Prostate gland (tissue), 2 donors: ENCODE measurements around the gene TSHZ3. TPM values are rescaled to one million over a fixed set of nuclear protein-coding genes. Genes with fewer than 3 reads are reported as not detected.

Experiments used
- DNase-seq: peaks from one replicate; pipeline ENCODE4 v3.0.0-alpha.2; 2019; ENCODE audit warnings: low spot score
- H3K27ac ChIP-seq, 2 donors: fragments of 200-600 bp; sonication (generic); 2 replicates each; pipeline ENCODE4 v1.5.1; 2017 to 2019
- H3K27me3 ChIP-seq: fragments of 200-600 bp; sonication (generic); replicated peaks from 2 replicates; pipeline ENCODE4 v1.5.1; 2019; ENCODE audit not compliant: insufficient read depth
- H3K36me3 ChIP-seq, 2 donors: fragments of 200-600 bp; sonication (generic); 1 replicate in 1 of 2; 2 replicates in 1 of 2; pipeline versions ENCODE4 v1.5.1 to v1.8.1; 2017 to 2019
- H3K4me1 ChIP-seq: fragments of 200-600 bp; sonication (generic); replicated peaks from 2 replicates; pipeline ENCODE4 v1.5.1; 2019
- H3K4me3 ChIP-seq, 2 donors: fragments of 200-600 bp; sonication (generic); 2 replicates each; pipeline ENCODE4 v1.5.1; 2017 to 2019
- H3K9me3 ChIP-seq: fragments of 200-600 bp; sonication (generic); 2 replicates; pipeline ENCODE4 v1.5.1; 2017
- POLR2A ChIP-seq: fragments of 450-650 bp; IDR thresholded peaks from one replicate; pipeline ENCODE4 v1.6.1; 2016; ENCODE audit warnings: antibody characterized with exemption, mild to moderate bottlenecking
- POLR2AphosphoS5 ChIP-seq: sonication (generic); formaldehyde crosslinking; IDR thresholded peaks from one replicate; pipeline ENCODE4 v1.6.1; 2017; ENCODE audit warnings: antibody characterized with exemption
- WGBS: methylation state at CpG from one replicate; pipeline ENCODE4 v1.1.5; 2018; 5-methylcytosine and 5-hydroxymethylcytosine counted together
- intact Hi-C: fragments of 100-400 bp; cut with DNase I; formaldehyde crosslinking; loops from one replicate; pipeline ENCODE4 v1.14.2; 2022
- total RNA-seq, 2 donors: library from RNA; depleted of rRNA; stranded (reverse); fragments of >200 nt; gene quantifications; one replicate each; pipeline ENCODE4 v1.1.0, GENCODE V29; 2016
- TF ChIP-seq, protein P1 (sequence below), 4 experiments: fragments of 200-600 bp in 2 of 4; fragments of 450-650 bp in 2 of 4; sonication (generic) in 2 of 4; IDR thresholded peaks; 1 replicate in 3 of 4; 2 replicates in 1 of 4; pipeline ENCODE4 v1.5.1; 2016 to 2019; ENCODE audit warnings: antibody characterized with exemption in 4 of 4, mild to moderate bottlenecking in 2 of 4, moderate library complexity in 2 of 4

The TSHZ3 gene
- total RNA-seq, 2 donors from 2014 or later, result 10.4 to 18.4 TPM

DNA sequence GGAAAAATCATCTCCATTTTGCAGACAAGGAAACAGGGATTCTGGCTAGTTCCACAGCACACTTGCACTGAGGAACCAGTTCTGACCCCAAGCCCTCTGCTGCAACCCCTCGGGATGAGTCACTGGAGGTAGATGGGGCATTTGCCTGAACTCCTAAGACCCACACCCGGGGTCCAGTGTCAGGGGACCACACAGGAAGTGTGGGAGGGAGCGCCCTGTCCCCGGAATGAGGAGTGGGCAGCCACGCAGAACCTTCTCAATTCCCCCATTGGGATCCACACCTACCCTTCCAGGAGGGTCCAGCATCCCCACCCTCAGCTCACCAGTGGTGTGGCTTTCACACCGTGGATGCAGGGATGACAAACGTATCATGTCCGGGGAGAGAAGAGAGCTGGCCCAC lies 62.7 kb downstream of the TSHZ3 start:
- WGBS, result 85% methylated on average over 8 of the region's 8 CpGs
- Histone ChIP-seq H3K9me3 (no peaks in the 10 kb centered on the region), H3K27ac (no peak overlapping the region), H3K4me3 (no peak overlapping the region), H3K4me1 (no peaks in the 10 kb centered on the region), H3K27me3 (no peaks in the 10 kb centered on the region), H3K36me3 (no peaks in the 10 kb centered on the region)
- intact Hi-C loops, result no loop called here
- DNase-seq, result no peak
- TF ChIP-seq POLR2AphosphoS5 (no peak), POLR2A (no peak)
- TF ChIP-seq, protein P1, sequence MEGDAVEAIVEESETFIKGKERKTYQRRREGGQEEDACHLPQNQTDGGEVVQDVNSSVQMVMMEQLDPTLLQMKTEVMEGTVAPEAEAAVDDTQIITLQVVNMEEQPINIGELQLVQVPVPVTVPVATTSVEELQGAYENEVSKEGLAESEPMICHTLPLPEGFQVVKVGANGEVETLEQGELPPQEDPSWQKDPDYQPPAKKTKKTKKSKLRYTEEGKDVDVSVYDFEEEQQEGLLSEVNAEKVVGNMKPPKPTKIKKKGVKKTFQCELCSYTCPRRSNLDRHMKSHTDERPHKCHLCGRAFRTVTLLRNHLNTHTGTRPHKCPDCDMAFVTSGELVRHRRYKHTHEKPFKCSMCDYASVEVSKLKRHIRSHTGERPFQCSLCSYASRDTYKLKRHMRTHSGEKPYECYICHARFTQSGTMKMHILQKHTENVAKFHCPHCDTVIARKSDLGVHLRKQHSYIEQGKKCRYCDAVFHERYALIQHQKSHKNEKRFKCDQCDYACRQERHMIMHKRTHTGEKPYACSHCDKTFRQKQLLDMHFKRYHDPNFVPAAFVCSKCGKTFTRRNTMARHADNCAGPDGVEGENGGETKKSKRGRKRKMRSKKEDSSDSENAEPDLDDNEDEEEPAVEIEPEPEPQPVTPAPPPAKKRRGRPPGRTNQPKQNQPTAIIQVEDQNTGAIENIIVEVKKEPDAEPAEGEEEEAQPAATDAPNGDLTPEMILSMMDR (IDR thresholded peaks at IDR 0.05), result no peak

DNA sequence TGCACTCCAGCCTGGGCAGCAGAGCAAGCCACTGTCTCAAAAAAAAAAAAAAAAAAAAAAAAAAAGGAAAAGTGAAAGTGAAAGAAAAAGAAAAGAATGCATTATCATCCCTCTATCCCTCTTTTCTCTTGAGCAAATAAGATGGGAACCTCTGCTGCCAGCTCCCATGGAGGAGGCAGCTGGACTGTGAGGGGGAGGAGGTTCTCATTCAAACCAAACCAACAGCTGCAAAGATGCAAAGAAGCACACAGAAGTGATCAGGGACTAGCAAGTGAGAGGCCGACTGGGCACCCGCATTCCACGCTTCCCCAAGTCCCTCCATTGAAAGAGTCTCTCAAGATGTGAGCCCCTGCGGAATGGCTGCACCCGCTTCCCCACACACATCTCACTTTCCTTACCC lies 63.5 kb downstream of the TSHZ3 start:
- no peaks in the 10 kb centered on the region for H3K4me1 ChIP-seq
- no peak for TF ChIP-seq POLR2A
- no peak for TF ChIP-seq POLR2AphosphoS5
- TF ChIP-seq, protein P1 (IDR thresholded peaks at IDR 0.05), result no peak
- no peak for DNase-seq
- H3K36me3 ChIP-seq, result no peaks in the 10 kb centered on the region
- no peak overlapping the region for H3K4me3 ChIP-seq
- H3K27me3 ChIP-seq, result no peaks in the 10 kb centered on the region
- 72% methylated on average over 5 of the region's 5 CpGs for WGBS
- no peaks in the 10 kb centered on the region for H3K9me3 ChIP-seq
- no peak overlapping the region for H3K27ac ChIP-seq
- intact Hi-C loops, result no loop called here

DNA sequence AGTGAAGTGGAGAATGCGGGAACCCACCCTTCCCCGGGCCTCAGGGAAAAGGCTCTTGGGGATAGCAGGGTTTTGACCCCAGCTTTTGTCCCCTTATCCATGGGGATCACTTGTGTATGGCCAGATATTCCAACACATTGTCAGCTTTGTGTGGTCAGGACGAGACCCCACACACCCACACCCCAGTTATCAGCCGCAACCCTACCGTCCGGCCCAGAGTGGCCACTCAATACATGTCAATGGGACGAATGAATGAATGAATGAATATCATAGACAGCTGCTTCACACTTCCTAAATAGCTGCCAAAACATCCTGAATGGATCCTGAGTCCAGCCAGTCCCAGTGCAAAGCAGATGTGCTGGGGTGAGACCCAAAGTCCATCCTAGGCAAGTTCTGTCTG lies 64.6 kb downstream of the TSHZ3 start:
- DNase-seq, result no peak
- Histone ChIP-seq H3K36me3 (no peaks in the 10 kb centered on the region), H3K4me3 (no peak overlapping the region), H3K9me3 (no peaks in the 10 kb centered on the region), H3K27ac (no peak overlapping the region), H3K4me1 (no peaks in the 10 kb centered on the region), H3K27me3 (no peaks in the 10 kb centered on the region)
- TF ChIP-seq POLR2A (no peak), POLR2AphosphoS5 (no peak)
- TF ChIP-seq, protein P1 (IDR thresholded peaks at IDR 0.05), result no peak
- intact Hi-C loops, result no loop called here
- 95% methylated on average over 7 of the region's 7 CpGs for WGBS

GRCh38 chr19:31283701-31284100 lies 65.5 kb downstream of the TSHZ3 start:
- TF ChIP-seq, protein P1 (IDR thresholded peaks at IDR 0.05), result no peak
- TF ChIP-seq POLR2AphosphoS5 (no peak), POLR2A (no peak)
- H3K27ac ChIP-seq, result no peak overlapping the region
- H3K9me3 ChIP-seq, result no peaks in the 10 kb centered on the region
- H3K4me1 ChIP-seq, result no peaks in the 10 kb centered on the region
- DNase-seq, result no peak
- 88% methylated on average over 8 of the region's 8 CpGs for WGBS
- H3K36me3 ChIP-seq, result no peaks in the 10 kb centered on the region
- no peaks in the 10 kb centered on the region for H3K27me3 ChIP-seq
- no peak overlapping the region for H3K4me3 ChIP-seq
- intact Hi-C loops, result no loop called here

GRCh38 chr19:31282346-31282745 lies 66.9 kb downstream of the TSHZ3 start:
- no peak overlapping the region for H3K4me3 ChIP-seq

More at GRCh38 chr19:31282346-31282745, 66.9 kb downstream of the TSHZ3 start:
- Histone ChIP-seq H3K36me3 (no peaks in the 10 kb centered on the region), H3K27ac (no peak overlapping the region), H3K4me1 (no peaks in the 10 kb centered on the region), H3K9me3 (no peaks in the 10 kb centered on the region), H3K27me3 (no peaks in the 10 kb centered on the region)
- DNase-seq, result no peak
- 90% methylated on average over 4 of the region's 4 CpGs for WGBS
- TF ChIP-seq POLR2A (no peak), POLR2AphosphoS5 (no peak)
- TF ChIP-seq, protein P1 (IDR thresholded peaks at IDR 0.05), result no peak
- intact Hi-C loops, result no loop called here
